Kidney capillary endothelial cell (primary cell): ENCODE results near the gene ATP6V1B1.
A peak's percentile ranks its signal among the peaks of the same experiment; 100 is the strongest.
"Not testable (repeated sequence)": the region's sequence is repeated elsewhere in the genome, so short reads cannot be mapped to it uniquely, and the experiment has no call there.

Experiments used
- DNase-seq: peaks from one replicate; pipeline ENCODE4 v3.0.0-alpha.2; 2018; ENCODE audit warnings: low spot score

Gene ATP6V1B1

DNA sequence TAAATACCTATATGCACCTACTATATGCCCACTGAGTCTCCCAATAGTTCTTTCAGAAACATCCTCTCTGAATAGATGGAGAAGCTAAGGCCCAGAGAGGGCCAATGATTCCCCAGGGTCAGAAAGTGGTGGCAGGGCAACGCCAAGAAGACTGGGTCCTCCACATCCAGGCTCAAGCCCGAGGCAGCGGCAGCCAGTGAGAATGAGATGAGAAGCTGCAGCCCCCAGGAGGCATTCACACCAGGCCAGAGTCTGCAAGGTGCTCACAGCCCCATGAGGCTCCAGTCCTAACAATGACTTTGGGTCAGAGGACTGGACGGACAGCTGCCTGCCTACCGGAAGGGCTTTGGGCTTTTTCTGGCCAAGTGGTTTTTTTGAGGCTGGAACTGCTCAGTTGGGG lies 55.4 kb downstream of the ATP6V1B1 start:
- no peak for DNase-seq

DNA sequence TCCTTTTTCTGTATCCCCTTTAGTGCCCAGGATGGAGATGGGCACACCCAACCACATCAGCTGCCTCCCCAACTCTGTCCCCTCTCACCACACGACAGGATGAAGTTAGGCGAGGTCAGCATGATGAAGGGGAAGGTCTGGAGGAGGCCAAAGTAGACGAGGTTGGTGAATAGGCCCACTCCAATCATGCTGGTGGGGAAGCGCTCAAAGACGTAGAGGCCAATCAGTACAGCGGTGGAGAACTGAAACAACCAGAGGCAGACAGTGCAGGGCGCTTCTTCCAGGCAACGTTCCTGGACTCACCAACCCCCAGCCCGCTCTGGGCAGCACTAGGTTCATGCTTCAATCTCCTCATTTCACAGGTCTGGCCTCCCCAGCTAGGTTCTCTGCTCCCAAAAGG lies 56.0 kb downstream of the ATP6V1B1 start:
- DNase-seq = no peak

DNA sequence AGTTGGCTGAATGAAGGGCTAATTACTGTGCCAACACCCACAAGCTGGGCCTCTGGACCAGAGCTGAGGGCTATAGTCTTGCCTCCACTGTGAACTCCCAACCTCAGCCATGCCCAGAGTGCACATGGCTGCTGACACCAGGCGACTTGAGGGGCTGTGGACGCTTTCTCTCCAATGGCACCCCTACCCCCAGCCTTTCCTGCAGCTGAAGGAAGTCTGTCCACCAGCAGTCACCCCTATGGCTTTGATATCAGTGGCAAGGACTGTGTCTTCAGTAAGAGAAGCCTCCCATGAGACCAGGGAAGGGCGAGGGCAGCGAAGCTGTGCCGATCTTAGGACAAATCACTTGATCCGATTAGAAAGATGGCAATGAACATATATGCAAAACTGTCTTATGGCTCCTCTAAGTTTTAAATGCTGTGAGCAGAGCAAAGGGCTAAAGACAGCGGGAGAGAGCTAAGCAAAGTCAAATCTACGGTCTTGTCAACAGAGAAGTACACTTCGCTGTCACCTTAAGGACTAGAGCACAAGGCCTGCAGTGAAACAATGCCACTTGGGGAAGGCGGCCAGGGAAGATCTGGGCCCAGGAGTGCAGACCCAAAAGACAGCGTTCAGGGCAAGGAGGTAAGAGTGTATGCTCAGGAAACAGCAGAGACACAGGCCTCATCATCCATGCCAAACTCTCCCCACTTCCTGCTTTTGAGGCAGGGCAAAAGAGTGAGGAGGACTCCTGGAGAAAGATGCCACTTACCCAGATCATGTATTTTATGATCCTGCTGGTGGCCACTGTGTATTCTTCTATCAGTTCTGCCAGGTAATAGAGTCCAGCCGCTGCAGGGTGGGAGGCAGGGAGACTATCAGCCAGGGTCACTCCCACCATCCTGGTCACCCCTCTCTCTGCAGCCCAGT lies 57.5 kb downstream of the ATP6V1B1 start:
- no peak for DNase-seq

DNA sequence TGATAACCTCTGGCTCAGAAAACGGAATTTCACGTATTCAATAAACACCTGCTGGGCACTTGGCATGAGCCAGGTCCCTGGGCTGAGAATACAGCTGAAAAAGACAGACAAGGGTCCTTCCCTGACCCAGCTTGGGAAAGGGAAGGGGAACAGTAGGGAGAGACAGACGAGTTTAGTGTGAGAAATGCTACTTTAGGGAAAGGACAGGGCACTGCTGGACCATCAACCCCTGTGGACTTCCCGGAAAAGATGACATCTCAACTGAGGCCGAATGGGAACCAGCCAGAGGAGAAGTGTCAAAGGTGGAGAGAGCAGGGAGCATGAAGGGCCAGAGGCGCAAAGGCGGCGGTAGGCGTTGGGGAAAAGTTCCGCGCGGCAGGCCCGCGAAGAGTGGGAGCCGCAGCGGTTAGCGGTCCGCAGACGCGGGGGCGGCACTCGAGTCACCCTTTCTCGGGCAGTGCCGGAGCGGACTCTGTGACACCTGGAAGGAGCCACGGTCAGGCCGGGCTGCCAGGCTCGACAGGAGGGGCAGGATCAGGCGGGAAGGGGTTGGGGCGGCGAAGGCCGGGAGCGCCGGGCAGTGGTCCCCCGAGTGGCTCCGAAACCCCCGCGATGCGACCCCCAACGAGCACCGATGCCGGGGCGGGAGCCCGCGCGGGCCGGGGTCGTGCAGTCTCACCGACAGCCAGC lies 58.5 kb downstream of the ATP6V1B1 start:
- DNase-seq = peak; percentile 22

GRCh38 chr2:70994699-70995425 lies 59.2 kb downstream of the ATP6V1B1 start, which contains the start of gene TEX261:
TSS of gene TEX261 (minus strand) at chr2:70994873. CDS start at chr2:70994757, 116 bp downstream.
- DNase-seq = peak; percentile 77

DNA sequence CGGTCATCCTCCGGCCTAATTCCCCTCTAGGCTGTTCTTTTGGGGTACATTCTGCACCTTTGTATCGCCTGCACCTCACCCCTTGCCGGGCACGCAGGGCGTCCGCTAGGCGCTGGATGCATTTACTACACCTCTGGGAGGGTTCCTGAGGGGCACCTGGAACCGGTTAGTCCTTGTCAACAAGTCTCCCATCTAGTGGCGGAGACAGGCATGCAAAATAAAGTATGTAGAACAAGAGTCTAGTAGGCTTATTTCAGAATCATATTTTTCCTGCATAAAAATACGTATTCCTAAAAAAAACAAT lies 59.7 kb downstream of the ATP6V1B1 start:
- DNase-seq = no peak

GRCh38 chr2:70998885-70999284 lies 63.2 kb downstream of the ATP6V1B1 start:
- DNase-seq = not testable (repeated sequence)

- DNase-seq = no peak
These were observed 63.7 kb downstream of the ATP6V1B1 start for GRCh38 chr2:70999362-70999761.

DNA sequence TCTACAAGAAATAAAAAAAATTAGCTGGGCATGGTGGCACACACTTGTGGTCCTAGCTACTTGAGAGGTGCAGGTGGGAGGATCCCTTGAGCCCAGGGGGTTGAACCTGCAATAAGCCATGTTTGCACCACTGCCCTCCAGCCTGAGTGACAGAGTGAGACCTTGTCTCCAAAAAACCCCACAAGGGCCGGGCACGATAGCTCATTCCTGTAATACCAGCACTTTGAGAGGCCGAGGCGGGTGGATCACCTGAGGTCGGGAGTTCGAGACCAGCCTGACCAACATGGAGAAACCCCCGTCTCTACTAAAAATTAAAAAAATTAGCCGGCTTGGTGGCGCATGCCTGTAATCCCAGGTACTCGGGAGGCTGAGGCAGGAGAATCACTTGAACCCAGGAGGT lies 64.2 kb downstream of the ATP6V1B1 start:
- DNase-seq = not testable (repeated sequence)

GRCh38 chr2:71000780-71001591 lies 65.3 kb downstream of the ATP6V1B1 start:
- DNase-seq = peak; percentile 57

DNA sequence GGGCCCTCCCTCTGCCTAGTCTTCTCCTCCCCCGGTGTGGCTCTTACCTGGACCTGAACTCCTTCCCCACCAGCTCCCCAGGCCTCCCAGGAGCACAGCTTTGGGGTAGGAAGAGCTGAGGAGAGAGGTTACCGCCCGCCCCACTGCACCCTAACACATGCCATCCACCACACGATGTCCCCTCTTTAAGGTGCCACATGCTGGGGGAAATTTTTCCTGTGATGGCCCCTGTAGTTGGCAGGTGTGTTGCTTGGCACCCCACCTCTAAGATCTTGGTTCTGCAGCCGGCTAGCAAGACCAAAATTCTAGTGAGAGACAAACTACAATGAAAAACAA lies 65.9 kb downstream of the ATP6V1B1 start:
- DNase-seq = no peak

GRCh38 chr2:71001981-71002570 lies 66.4 kb downstream of the ATP6V1B1 start:
- DNase-seq = no peak

- DNase-seq = no peak
These were observed 67.7 kb downstream of the ATP6V1B1 start for GRCh38 chr2:71003396-71003795.

DNA sequence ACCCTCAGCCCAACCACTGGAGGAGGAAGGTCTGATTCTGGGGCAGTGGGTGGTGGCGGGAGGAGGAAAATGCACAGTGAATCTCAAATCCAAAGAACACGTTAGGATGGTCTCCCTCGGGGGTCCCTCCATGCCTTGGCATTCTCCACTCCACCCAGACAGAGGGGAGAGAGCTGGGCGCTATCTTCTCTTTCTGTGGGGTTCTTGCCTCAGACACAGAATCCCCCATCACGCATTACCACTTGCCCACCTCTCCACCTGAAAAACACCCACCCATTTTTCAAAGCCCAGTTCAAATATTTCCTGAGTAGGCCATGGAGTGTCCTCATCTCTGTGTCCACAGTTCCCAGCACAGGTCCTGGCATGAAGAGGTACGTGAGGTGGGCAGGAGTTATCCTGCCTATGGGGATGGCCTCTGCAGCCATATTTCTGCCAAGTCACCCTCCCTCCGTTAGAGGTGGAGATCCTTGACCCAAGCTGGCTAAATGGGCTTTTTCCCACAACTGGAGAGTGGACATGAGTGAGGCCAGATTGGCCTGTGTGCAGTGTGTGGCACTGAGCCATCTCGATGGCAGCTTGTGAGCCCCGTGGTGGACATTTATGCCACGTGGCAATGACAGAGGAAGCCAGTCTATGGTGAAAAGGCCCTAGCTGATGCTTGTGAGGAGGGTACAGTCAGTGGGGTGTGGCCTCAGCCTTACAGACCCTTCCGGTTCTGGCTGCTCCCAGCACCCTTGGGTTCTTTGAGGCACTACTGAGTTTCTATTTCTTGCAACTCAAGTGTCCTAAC lies 68.5 kb downstream of the ATP6V1B1 start:
- DNase-seq = no peak

GRCh38 chr2:71004857-71005256 lies 69.2 kb downstream of the ATP6V1B1 start:
- DNase-seq = no peak

- DNase-seq = no peak
These were observed 69.8 kb downstream of the ATP6V1B1 start for GRCh38 chr2:71005271-71006202.

- DNase-seq = no peak
These were observed 70.6 kb downstream of the ATP6V1B1 start for GRCh38 chr2:71006323-71006722.

DNA sequence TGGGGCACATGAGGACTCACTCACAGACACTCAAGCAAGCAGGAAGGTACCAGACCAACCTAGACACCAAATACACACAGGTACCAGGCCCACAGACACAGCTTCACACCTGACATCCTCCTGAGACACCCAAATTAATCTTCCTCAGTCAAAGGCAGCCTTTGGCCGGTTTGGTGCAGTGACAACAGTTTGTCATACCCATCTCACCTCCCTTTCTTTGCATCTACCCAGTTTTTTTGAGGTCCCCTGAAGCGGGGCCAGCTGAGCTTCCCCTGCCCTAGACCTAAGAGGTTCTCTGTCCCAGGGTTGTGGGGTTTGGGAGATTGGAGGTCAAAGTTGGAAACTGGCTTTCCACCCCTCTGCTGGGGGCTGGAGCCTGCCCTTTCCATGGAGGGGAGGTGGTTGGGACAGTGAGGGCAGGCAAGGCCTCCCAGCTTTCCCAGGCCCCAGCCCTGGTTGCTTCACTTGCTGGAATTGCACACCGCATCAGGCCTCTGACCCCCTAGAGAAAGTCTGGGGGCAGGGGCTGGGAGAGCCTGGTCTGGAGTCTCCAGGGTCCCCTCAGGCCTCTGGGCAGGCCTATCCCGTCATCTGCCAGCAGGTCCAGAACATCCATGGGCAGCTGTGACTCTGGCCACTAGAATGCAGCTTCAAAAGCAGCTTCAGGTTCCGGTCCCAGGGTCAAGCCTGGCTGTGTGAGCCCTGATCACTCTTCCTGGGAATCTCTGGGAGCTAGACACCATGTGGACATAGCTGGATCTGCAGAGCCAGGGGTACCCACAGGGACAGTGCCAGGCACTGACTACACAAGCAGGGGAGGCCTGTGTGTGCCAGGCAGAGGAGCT lies 71.5 kb downstream of the ATP6V1B1 start:
- no peak for DNase-seq

- DNase-seq = no peak
These were observed 72.6 kb downstream of the ATP6V1B1 start for GRCh38 chr2:71008342-71008741.
